ENCODE data around the gene GABBR1.

GABBR1 gene

GRCh38 chr6:29628419-29629281 is 4.3 kb downstream of the GABBR1 start:
- DNase-seq (ENCODE audit: low read depth) = peak; percentile 57
- H3K4me3 ChIP-seq (ENCODE audit: low read length) = peak overlapping the region; percentile 83
- TF ChIP-seq, protein P1, sequence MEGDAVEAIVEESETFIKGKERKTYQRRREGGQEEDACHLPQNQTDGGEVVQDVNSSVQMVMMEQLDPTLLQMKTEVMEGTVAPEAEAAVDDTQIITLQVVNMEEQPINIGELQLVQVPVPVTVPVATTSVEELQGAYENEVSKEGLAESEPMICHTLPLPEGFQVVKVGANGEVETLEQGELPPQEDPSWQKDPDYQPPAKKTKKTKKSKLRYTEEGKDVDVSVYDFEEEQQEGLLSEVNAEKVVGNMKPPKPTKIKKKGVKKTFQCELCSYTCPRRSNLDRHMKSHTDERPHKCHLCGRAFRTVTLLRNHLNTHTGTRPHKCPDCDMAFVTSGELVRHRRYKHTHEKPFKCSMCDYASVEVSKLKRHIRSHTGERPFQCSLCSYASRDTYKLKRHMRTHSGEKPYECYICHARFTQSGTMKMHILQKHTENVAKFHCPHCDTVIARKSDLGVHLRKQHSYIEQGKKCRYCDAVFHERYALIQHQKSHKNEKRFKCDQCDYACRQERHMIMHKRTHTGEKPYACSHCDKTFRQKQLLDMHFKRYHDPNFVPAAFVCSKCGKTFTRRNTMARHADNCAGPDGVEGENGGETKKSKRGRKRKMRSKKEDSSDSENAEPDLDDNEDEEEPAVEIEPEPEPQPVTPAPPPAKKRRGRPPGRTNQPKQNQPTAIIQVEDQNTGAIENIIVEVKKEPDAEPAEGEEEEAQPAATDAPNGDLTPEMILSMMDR (conservative IDR thresholded peaks at IDR 0.05; ENCODE audit: low read length) = peak; percentile 76

DNA sequence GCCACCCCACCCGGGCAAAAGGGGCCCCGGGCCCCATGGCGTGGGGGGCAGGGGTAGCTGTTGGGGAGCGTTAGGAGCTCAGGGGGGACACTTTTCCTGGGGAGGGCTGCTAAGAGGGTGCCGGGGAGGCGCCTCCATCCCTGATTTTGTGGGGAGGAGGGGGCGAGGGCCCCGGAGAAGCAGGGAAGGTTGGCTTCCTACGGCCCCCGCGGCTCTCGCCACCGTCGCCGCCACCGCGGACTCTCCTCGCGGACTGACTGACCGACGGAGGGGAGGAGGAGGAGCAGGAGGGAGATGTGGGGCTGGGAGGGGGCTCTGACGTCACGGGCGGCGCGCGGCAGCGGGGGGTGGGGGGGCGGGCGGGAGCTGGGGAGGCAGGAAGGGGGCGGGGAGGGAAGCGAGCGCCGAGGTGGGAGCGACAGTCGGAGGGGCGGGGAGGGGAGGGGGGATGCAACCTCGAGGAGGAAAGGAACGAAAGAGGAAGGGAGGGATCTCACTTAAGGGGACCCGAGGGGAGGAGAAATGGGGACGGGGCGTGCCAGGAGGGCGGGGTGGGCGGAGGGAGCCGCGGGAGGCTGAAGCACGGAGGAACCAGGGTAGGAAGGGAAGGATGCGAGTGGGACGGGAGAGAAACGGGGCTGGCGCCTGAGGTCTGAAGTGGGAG is 5.1 kb downstream of the GABBR1 start:
- DNase-seq (ENCODE audit: low read depth) = peak; percentile 78
- H3K4me3 ChIP-seq (ENCODE audit: low read length) = peak overlapping the region; percentile 83
- TF ChIP-seq, protein P1 (conservative IDR thresholded peaks at IDR 0.05; ENCODE audit: low read length) = no peak

DNA sequence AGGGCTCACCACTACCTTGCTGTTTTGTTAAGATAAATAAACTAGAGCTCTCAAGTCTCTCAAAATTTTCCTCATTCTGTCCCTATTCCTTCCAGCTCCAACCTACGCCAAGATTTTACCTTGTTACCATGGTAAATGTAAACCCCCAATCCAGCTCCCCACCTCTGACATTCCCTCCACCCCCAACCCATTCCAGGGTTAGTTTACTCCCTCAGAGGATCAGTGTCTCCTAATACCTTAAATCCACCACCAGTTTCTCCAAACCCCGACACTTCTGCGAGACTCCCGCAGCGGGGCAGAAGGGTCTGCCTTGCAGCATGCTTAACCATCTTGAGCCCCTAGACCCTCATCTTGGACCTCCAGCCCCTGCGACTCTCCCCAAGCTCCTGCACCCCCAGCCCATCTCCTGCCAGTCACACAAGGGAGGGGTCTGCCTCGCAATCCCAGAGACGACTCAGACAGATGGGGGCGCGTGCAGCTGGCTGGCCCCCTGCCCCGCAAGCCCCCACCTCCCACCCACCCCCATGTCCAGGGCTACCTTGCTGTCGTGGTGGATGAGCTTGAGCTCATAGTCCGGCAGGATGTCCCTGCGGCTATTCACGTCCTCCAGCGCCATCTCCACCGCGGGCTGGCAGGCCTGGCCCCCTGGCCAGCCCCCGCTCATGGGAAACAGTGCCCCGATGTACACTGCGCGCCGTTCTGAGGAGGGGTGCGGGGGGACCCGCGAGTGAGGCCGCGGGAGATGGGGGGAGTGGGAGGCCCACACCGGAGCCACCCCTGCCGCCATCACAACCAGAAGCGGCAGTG is 5.8 kb downstream of the GABBR1 start:
- H3K4me3 ChIP-seq (ENCODE audit: low read length) = peak overlapping the region; percentile 83
- DNase-seq (ENCODE audit: low read depth) = no peak
- TF ChIP-seq, protein P1 (conservative IDR thresholded peaks at IDR 0.05; ENCODE audit: low read length) = no peak

DNA sequence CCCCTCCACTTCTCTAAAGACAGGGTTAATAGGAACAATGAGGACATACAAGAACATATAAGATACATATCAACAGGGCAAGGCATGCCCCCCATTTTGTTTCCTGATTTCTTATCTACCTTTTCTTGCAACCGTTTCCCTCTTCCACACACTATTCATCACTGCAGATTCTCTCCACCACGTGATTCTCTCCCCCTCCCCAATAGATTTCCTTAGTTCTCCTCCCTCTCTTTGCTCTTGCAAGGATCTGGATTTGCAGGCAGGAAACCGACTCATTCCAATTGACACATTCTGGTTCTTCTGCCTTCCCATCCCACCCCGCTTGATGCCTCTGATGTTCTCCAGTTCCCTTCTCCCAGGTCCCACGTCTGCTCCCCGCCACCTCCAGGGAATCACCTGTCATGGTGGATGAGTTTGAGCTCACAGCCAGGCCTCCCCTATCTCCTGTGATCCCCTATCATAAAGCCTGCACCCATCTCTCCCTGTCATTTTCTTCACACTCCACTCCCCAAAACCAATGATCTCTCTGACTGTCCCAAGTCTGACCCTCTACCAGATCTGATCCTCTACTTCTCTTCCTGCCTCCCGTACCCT is 7.5 kb downstream of the GABBR1 start:
- no peak for DNase-seq (ENCODE audit: low read depth)
- H3K4me3 ChIP-seq (ENCODE audit: low read length) = no peak overlapping the region
- TF ChIP-seq, protein P1 (conservative IDR thresholded peaks at IDR 0.05; ENCODE audit: low read length) = no peak

DNA sequence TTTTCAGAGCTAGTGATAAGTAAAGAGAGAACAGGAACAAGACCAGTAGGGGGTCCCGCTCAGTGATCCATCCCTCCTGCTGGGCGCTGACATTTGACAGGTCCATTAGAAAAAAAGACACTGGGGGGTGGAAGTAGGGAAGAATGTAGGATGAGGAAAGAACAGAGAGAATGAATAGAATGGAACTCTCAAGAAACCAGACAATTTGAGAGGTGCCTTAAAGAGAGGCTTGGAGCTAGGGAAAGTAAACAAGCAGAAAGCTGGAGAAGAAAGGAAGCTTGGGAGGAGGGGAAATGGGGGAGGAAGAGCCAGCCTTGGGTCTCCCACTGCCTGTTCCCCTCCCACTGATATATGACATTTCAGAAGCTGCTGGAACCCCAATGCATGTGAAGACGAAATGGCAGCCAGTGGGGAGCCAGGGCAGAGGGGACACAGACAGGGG is 8.4 kb downstream of the GABBR1 start:
- no peak overlapping the region for H3K4me3 ChIP-seq (ENCODE audit: low read length)
- TF ChIP-seq, protein P1 (conservative IDR thresholded peaks at IDR 0.05; ENCODE audit: low read length) = no peak
- no peak for DNase-seq (ENCODE audit: low read depth)

DNA sequence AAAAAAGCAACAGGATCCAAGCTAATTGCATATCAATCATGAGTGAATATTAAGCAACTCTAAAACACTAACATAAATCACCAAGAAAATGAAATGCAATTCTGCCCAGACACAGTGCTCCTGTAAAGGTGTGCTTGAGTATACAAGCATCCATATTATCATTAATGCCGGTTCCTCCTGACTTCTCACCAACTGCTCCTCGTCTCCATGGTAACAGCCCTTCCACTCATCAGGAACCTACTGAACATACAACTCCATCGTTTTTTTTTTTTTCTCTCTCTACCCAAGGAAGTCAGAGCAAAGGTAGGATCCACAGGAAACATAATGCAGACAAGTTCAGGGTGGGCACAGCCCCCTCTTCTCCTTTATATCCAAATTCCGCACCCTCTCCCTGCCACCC is 12.4 kb downstream of the GABBR1 start:
- no peak overlapping the region for H3K4me3 ChIP-seq (ENCODE audit: low read length)
- TF ChIP-seq, protein P1 (conservative IDR thresholded peaks at IDR 0.05; ENCODE audit: low read length) = no peak
- DNase-seq (ENCODE audit: low read depth) = no peak

All from AG10803 (cell line).